A673 (cell line): Measurements from ENCODE around the gene MYPN. TPM values are rescaled to one million over a fixed set of nuclear protein-coding genes. Genes with fewer than 3 reads are reported as not detected.

Source experiments
- BruUV-seq: library from RNA; stranded (reverse); fragments of 400-500 nt; replicated peaks from 2 replicates; lab custom pipeline; 2021; lab: Mats Ljungman, UMichigan
- CTCF ChIA-PET: fragments of 300-600 bp; sonication (Branson Sonifier 250); formaldehyde crosslinking; loops from one replicate; lab custom pipeline; 2022; ENCODE audit warnings: antibody characterized with exemption; lab: Charles Lee
- POLR2A ChIA-PET: fragments of 300-600 bp; sonication (Branson Sonifier 250); formaldehyde crosslinking; loops from one replicate; lab custom pipeline; 2022; ENCODE audit warnings: antibody characterized with exemption; ENCODE audit not compliant: low non-redundant PET; lab: Charles Lee
- DNase-seq: peaks from one replicate; pipeline ENCODE4 v3.0.0-alpha.2; 2015; ENCODE audit warnings: low spot score
- H3K27ac ChIP-seq: fragments of 200-600 bp; sonication (generic); 2 replicates; pipeline ENCODE4 v1.5.1; 2016; ENCODE audit warnings: mixed run types, low read depth, mild to moderate bottlenecking, mixed read lengths, antibody characterized with exemption, low read length; ENCODE audit not compliant: poor library complexity, severe bottlenecking
- H3K27me3 ChIP-seq: fragments of 200-600 bp; sonication (generic); replicated peaks from 2 replicates; pipeline ENCODE4 v1.6.1; 2017; ENCODE audit warnings: mixed run types, low read depth, mild to moderate bottlenecking, mixed read lengths, antibody characterized with exemption, low read length; ENCODE audit not compliant: insufficient read depth, poor library complexity
- H3K36me3 ChIP-seq: fragments of 200-600 bp; sonication (generic); 2 replicates; pipeline ENCODE4 v1.6.1; 2016; ENCODE audit warnings: mixed run types, mild to moderate bottlenecking, mixed read lengths, antibody characterized with exemption, low read length; ENCODE audit not compliant: insufficient read depth, poor library complexity, severe bottlenecking
- H3K4me1 ChIP-seq: fragments of 200-600 bp; sonication (generic); 2 replicates; pipeline ENCODE4 v1.6.1; 2017; ENCODE audit warnings: mixed run types, mild to moderate bottlenecking, mixed read lengths, antibody characterized with exemption, low read length; ENCODE audit not compliant: insufficient read depth, poor library complexity, severe bottlenecking
- H3K4me3 ChIP-seq: fragments of 200-600 bp; sonication (generic); 2 replicates; pipeline ENCODE4 v1.5.1; 2016; ENCODE audit warnings: low read depth, mixed run types, mild to moderate bottlenecking, mixed read lengths, low read length; ENCODE audit not compliant: poor library complexity, severe bottlenecking
- H3K9me3 ChIP-seq: fragments of 200-600 bp; sonication (generic); 2 replicates; pipeline ENCODE4 v1.6.1; 2016; ENCODE audit warnings: mixed run types, low read depth, mild to moderate bottlenecking, mixed read lengths, antibody characterized with exemption, low read length; ENCODE audit not compliant: poor library complexity, severe bottlenecking
- CTCF ChIP-seq: fragments of 300-800, 200-600 bp; sonication (generic); conservative IDR thresholded peaks from 2 replicates; pipeline ENCODE4 v1.5.1; 2017; ENCODE audit warnings: low read depth, mild to moderate bottlenecking, antibody characterized with exemption, low read length, moderate library complexity, mixed read lengths
- EZH2 ChIP-seq: fragments of 200-600 bp; sonication (generic); IDR thresholded peaks from 2 replicates; pipeline ENCODE4 v1.6.1; 2017; ENCODE audit warnings: borderline replicate concordance, low read depth, mild to moderate bottlenecking, mixed read lengths, antibody characterized with exemption, low read length; ENCODE audit not compliant: poor library complexity, severe bottlenecking
- intact Hi-C: fragments of 100-400 bp; cut with micrococcal nuclease; formaldehyde crosslinking; loops from one replicate; pipeline ENCODE4 v1.10.0; 2022; ENCODE audit not compliant: unreplicated experiment
- total RNA-seq: library from RNA; stranded (reverse); gene quantifications from 2 replicates; pipeline ENCODE4 v1.2.3, GENCODE V29; 2021

MYPN gene
- total RNA-seq, 1 experiment from 2014 or later = 1.7 TPM

GRCh38 chr10:68185085-68185484 lies 75.8 kb downstream of the MYPN start:
- CTCF ChIA-PET = no interaction called here
- Histone ChIP-seq H3K4me3 (no peak overlapping the region), H3K4me1 (no peaks in the 10 kb centered on the region), H3K36me3 (no peaks in the 10 kb centered on the region), H3K27ac (no peak overlapping the region), H3K27me3 (no peaks in the 10 kb centered on the region), H3K9me3 (no peaks in the 10 kb centered on the region)
- BruUV-seq = no TSS peak
- intact Hi-C loops = no loop called here
- no peak for TF ChIP-seq CTCF
- TF ChIP-seq EZH2 = no peak
- POLR2A ChIA-PET = no interaction called here
- DNase-seq = no peak

- no peaks in the 10 kb centered on the region for H3K4me1 ChIP-seq
Observed at GRCh38 chr10:68188835-68189234, 79.5 kb downstream of the MYPN start.

GRCh38 chr10:68192113-68192512 lies 82.8 kb downstream of the MYPN start:
- intact Hi-C loops = no loop called here
- ChIA-PET CTCF (no interaction called here), POLR2A (no interaction called here)
- Histone ChIP-seq H3K36me3 (no peaks in the 10 kb centered on the region), H3K27ac (no peak overlapping the region), H3K4me3 (no peak overlapping the region), H3K27me3 (no peaks in the 10 kb centered on the region), H3K9me3 (no peaks in the 10 kb centered on the region), H3K4me1 (no peaks in the 10 kb centered on the region)
- no peak for TF ChIP-seq EZH2
- no peak for TF ChIP-seq CTCF
- no TSS peak for BruUV-seq
- no peak for DNase-seq

More at GRCh38 chr10:68188835-68189234, 79.5 kb downstream of the MYPN start:
- CTCF ChIA-PET = no interaction called here
- Histone ChIP-seq H3K9me3 (no peaks in the 10 kb centered on the region), H3K4me3 (no peak overlapping the region), H3K27ac (no peak overlapping the region), H3K27me3 (no peaks in the 10 kb centered on the region), H3K36me3 (no peaks in the 10 kb centered on the region)
- DNase-seq = no peak
- BruUV-seq = no TSS peak
- intact Hi-C loops = no loop called here
- no peak for TF ChIP-seq CTCF
- TF ChIP-seq EZH2 = no peak
- POLR2A ChIA-PET = interaction anchor here (0.7 kb wide), 1 partner anchor 498 kb away, joined by 8 read pairs; no protein-coding TSS in a partner anchor
